ENCODE data around the gene THNSL1. TPM values are rescaled to one million over a fixed set of nuclear protein-coding genes. Genes with fewer than 3 reads are reported as not detected.

THNSL1 gene
- total RNA-seq, 2 donors from 2014 or later = 1.1 to 2.1 TPM

GRCh38 chr10:25024528-25024927, 8.1 kb downstream of the THNSL1 start:
- Histone ChIP-seq H3K9me3 (no peaks in the 10 kb centered on the region), H3K4me1 (no peaks in the 10 kb centered on the region), H3K27me3 (no peaks in the 10 kb centered on the region), H3K36me3 (no peaks in the 10 kb centered on the region), H3K27ac (no peak overlapping the region), H3K4me3 (no peak overlapping the region)
- no peak for TF ChIP-seq CTCF (IDR thresholded peaks at IDR 0.05)
- DNase-seq (ENCODE audit: low spot score) = no peak

GRCh38 chr10:25026463-25026862, 10.1 kb downstream of the THNSL1 start:
- Histone ChIP-seq H3K9me3 (peaks cover 0 to 3% of the 10 kb centered on the region in 2 donors), H3K27ac (no peak overlapping the region), H3K4me1 (no peaks in the 10 kb centered on the region), H3K36me3 (no peaks in the 10 kb centered on the region), H3K4me3 (no peak overlapping the region), H3K27me3 (no peaks in the 10 kb centered on the region)
- DNase-seq (ENCODE audit: low spot score) = no peak
- TF ChIP-seq CTCF (IDR thresholded peaks at IDR 0.05) = peak in 1 of 2 donors; percentile 57

GRCh38 chr10:25028711-25029110, 12.3 kb downstream of the THNSL1 start:
- Histone ChIP-seq H3K27ac (no peak overlapping the region), H3K36me3 (no peaks in the 10 kb centered on the region), H3K9me3 (peaks cover 0 to 3% of the 10 kb centered on the region in 2 donors), H3K27me3 (no peaks in the 10 kb centered on the region), H3K4me1 (no peaks in the 10 kb centered on the region), H3K4me3 (no peak overlapping the region)
- TF ChIP-seq CTCF (IDR thresholded peaks at IDR 0.05) = no peak
- no peak for DNase-seq (ENCODE audit: low spot score)

- no peak overlapping the region for H3K27ac ChIP-seq
- H3K4me3 ChIP-seq = no peak overlapping the region
- H3K9me3 ChIP-seq = peaks cover 0 to 3% of the 10 kb centered on the region in 2 donors
- H3K4me1 ChIP-seq = no peaks in the 10 kb centered on the region
- H3K36me3 ChIP-seq = no peaks in the 10 kb centered on the region
- no peaks in the 10 kb centered on the region for H3K27me3 ChIP-seq
- no peak for TF ChIP-seq CTCF (IDR thresholded peaks at IDR 0.05)
- no peak for DNase-seq (ENCODE audit: low spot score)
These were observed 13.1 kb downstream of the THNSL1 start for GRCh38 chr10:25029519-25029918.

- no peak for DNase-seq (ENCODE audit: low spot score)
- Histone ChIP-seq H3K4me3 (no peak overlapping the region), H3K4me1 (no peaks in the 10 kb centered on the region), H3K27me3 (no peaks in the 10 kb centered on the region), H3K36me3 (no peaks in the 10 kb centered on the region), H3K9me3 (no peaks in the 10 kb centered on the region), H3K27ac (no peak overlapping the region)
- no peak for TF ChIP-seq CTCF (IDR thresholded peaks at IDR 0.05)
These were observed 20.0 kb downstream of the THNSL1 start for GRCh38 chr10:25036381-25036780.

GRCh38 chr10:25038325-25038724, 21.9 kb downstream of the THNSL1 start:
- Histone ChIP-seq H3K4me1 (no peaks in the 10 kb centered on the region), H3K9me3 (no peaks in the 10 kb centered on the region), H3K4me3 (no peak overlapping the region), H3K27me3 (no peaks in the 10 kb centered on the region), H3K27ac (no peak overlapping the region), H3K36me3 (no peaks in the 10 kb centered on the region)
- TF ChIP-seq CTCF (IDR thresholded peaks at IDR 0.05) = no peak
- DNase-seq (ENCODE audit: low spot score) = no peak

Data from right atrium auricular region (tissue), 2 donors.